HL-60 (cell line): Measurements from ENCODE around the gene NTMT2.

Source experiments
- DNase-seq, 2 experiments: peaks; one replicate each; pipeline ENCODE4 v3.0.0-alpha.2; 2010 to 2020; ENCODE audit warnings: low read depth in 1 of 2, low spot score in 1 of 2
- H3K27ac ChIP-seq: fragments of 250-450 bp; sonication (Bioruptor Pico); replicated peaks from 2 replicates; pipeline ENCODE4 v1.5.1; 2020; ENCODE audit warnings: mild to moderate bottlenecking, moderate library complexity
- H3K27me3 ChIP-seq: fragments of 250-450 bp; sonication (Bioruptor Pico); 2 replicates; pipeline ENCODE4 v1.5.1; 2021; ENCODE audit warnings: mild to moderate bottlenecking, moderate library complexity; ENCODE audit not compliant: insufficient read depth, poor library complexity, severe bottlenecking
- H3K4me3 ChIP-seq: replicated peaks from 2 replicates; pipeline ENCODE4 v1.5.1; 2011; ENCODE audit warnings: mild to moderate bottlenecking, control low read depth, low read length; ENCODE audit not compliant: insufficient read depth
- CTCF ChIP-seq: IDR thresholded peaks from one replicate; pipeline ENCODE4 v1.5.1; 2011; ENCODE audit warnings: low read length, control low read depth, inconsistent platforms; ENCODE audit not compliant: insufficient read depth
- GABPA ChIP-seq: IDR thresholded peaks from 2 replicates; pipeline ENCODE4 v1.6.1; 2012; ENCODE audit warnings: low read depth
- POLR2AphosphoS5 ChIP-seq: IDR thresholded peaks from 2 replicates; pipeline ENCODE4 v1.6.1; 2012; ENCODE audit warnings: low read depth
- REST ChIP-seq: IDR thresholded peaks from 2 replicates; pipeline ENCODE4 v1.6.1; 2012; ENCODE audit warnings: low read depth; ENCODE audit not compliant: insufficient replicate concordance
- SPI1 ChIP-seq: IDR thresholded peaks from 2 replicates; pipeline ENCODE4 v1.6.1; 2012; ENCODE audit warnings: low read depth, mild to moderate bottlenecking, borderline replicate concordance

NTMT2 gene

GRCh38 chr1:170214117-170215032 is 68.6 kb downstream of the NTMT2 start:
- H3K27me3 ChIP-seq, result no peaks in the 10 kb centered on the region
- no peak overlapping the region for H3K4me3 ChIP-seq
- H3K27ac ChIP-seq, result no peak overlapping the region
- TF ChIP-seq REST, result no peak
- no peak for TF ChIP-seq CTCF
- no peak for TF ChIP-seq GABPA
- TF ChIP-seq SPI1, result no peak
- no peak for TF ChIP-seq POLR2AphosphoS5
- no peak for DNase-seq

- Histone ChIP-seq H3K27me3 (no peaks in the 10 kb centered on the region), H3K4me3 (no peak overlapping the region), H3K27ac (no peak overlapping the region)
- DNase-seq, result no peak
- TF ChIP-seq SPI1 (no peak), REST (no peak), POLR2AphosphoS5 (no peak), GABPA (no peak), CTCF (no peak)
These were observed 69.5 kb downstream of the NTMT2 start for GRCh38 chr1:170215072-170215885.

GRCh38 chr1:170217517-170218256 is 71.9 kb downstream of the NTMT2 start:
- no peak for DNase-seq
- TF ChIP-seq SPI1, result no peak
- no peak for TF ChIP-seq POLR2AphosphoS5
- no peak for TF ChIP-seq REST
- TF ChIP-seq CTCF, result no peak
- H3K27me3 ChIP-seq, result no peaks in the 10 kb centered on the region

More at GRCh38 chr1:170217517-170218256, 71.9 kb downstream of the NTMT2 start:
- Histone ChIP-seq H3K4me3 (no peak overlapping the region), H3K27ac (no peak overlapping the region)
